SK-N-MC (cell line): Measurements from ENCODE around the gene FMO1.

ENCODE experiments used
- DNase-seq: peaks from one replicate; pipeline ENCODE4 v3.0.0-alpha.2; 2011; ENCODE audit warnings: low read depth, low spot score
- H3K27ac ChIP-seq: fragments of 200-600 bp; sonication (generic); 2 replicates; pipeline ENCODE4 v1.5.1; 2016; ENCODE audit warnings: mixed run types
- H3K36me3 ChIP-seq: fragments of 200-600 bp; sonication (generic); 2 replicates; pipeline ENCODE4 v1.6.1; 2017; ENCODE audit warnings: antibody characterized with exemption, low read length, mixed read lengths; ENCODE audit not compliant: insufficient read depth
- H3K4me3 ChIP-seq: fragments of 200-600 bp; sonication (generic); 2 replicates; pipeline ENCODE4 v1.5.1; 2016
- H3K9ac ChIP-seq: fragments of 200-600 bp; sonication (generic); 2 replicates; pipeline ENCODE4 v1.8.0; 2017; ENCODE audit warnings: mixed run types, mixed read lengths; ENCODE audit not compliant: insufficient read length
- H3K9me3 ChIP-seq: fragments of 200-600 bp; sonication (generic); 2 replicates; pipeline ENCODE4 v1.6.1; 2017; ENCODE audit warnings: low read depth, mild to moderate bottlenecking, antibody characterized with exemption, low read length, moderate library complexity, mixed read lengths
- EZH2 ChIP-seq: fragments of 200-600 bp; sonication (generic); IDR thresholded peaks from one replicate; pipeline ENCODE4 v1.6.1; 2017; ENCODE audit warnings: antibody characterized with exemption
- FOXP2 ChIP-seq: optimal IDR thresholded peaks from 2 replicates; pipeline ENCODE3; 2011; ENCODE audit warnings: mild to moderate bottlenecking, moderate library complexity; ENCODE audit not compliant: insufficient read depth; ENCODE audit errors: extremely low read length, control extremely low read depth
- POLR2AphosphoS5 ChIP-seq: IDR thresholded peaks from 2 replicates; pipeline ENCODE4 v1.6.1; 2012; ENCODE audit warnings: mild to moderate bottlenecking, low read depth, low read length, borderline replicate concordance

Gene FMO1

GRCh38 chr1:171300401-171300800 lies 52.1 kb downstream of the FMO1 start:
- no peaks in the 10 kb centered on the region for H3K36me3 ChIP-seq
- H3K27ac ChIP-seq: no peak overlapping the region
- TF ChIP-seq POLR2AphosphoS5: no peak
- no peak for TF ChIP-seq EZH2
- no peak for TF ChIP-seq FOXP2
- H3K9me3 ChIP-seq: no peaks in the 10 kb centered on the region
- no peak overlapping the region for H3K4me3 ChIP-seq
- no peak overlapping the region for H3K9ac ChIP-seq
- no peak for DNase-seq

- DNase-seq: no peak
- no peak overlapping the region for H3K27ac ChIP-seq
- H3K36me3 ChIP-seq: no peaks in the 10 kb centered on the region
- no peak overlapping the region for H3K4me3 ChIP-seq
- no peaks in the 10 kb centered on the region for H3K9me3 ChIP-seq
- TF ChIP-seq EZH2: no peak
- TF ChIP-seq POLR2AphosphoS5: no peak
- no peak for TF ChIP-seq FOXP2
- no peak overlapping the region for H3K9ac ChIP-seq
Observed at GRCh38 chr1:171310661-171311087, 62.4 kb downstream of the FMO1 start.

DNA sequence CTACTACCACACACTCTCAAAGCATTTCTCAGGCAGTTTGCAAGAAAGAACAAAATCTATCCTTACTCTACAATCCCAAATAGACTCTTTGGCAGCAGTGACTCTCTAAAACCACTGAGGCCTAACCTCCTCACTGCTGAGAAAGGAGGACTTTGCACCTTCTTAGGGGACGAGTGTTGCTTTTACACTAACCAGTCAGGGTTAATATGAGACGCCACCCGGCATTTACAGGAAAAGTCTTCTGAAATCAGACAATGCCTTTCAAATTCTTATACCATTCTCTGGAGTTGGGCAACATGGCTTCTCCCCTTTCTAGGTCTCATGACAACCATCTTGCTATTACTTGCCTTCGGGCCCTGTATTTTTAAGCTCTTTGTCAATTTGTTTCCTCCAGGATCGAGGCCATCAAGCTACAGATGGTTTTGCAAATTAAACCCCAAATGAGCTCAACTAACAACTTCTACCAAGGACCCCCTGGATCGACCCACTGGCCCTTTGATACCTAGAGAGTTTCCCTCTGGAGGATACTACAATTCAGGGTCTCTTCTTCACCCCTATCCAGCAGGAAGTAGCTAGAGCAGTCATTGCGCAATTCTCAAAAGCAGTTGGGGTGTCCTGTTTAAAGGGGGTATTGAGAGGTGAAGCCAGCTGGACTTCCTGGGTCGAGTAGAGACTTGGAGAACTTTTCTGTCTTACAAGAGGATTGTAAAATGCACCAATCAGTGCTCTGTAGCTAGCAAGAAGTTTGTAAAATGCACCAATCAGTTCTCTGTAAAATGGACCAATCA lies 63.7 kb downstream of the FMO1 start:
- no peak overlapping the region for H3K9ac ChIP-seq
- no peak for TF ChIP-seq EZH2
- TF ChIP-seq FOXP2: no peak
- TF ChIP-seq POLR2AphosphoS5: no peak
- H3K9me3 ChIP-seq: no peaks in the 10 kb centered on the region
- no peak for DNase-seq
- H3K4me3 ChIP-seq: no peak overlapping the region
- no peak overlapping the region for H3K27ac ChIP-seq
- no peaks in the 10 kb centered on the region for H3K36me3 ChIP-seq

- Histone ChIP-seq H3K9me3 (no peaks in the 10 kb centered on the region), H3K36me3 (no peaks in the 10 kb centered on the region), H3K4me3 (peak overlapping the region; percentile 63), H3K27ac (peak overlapping the region; percentile 57; the same call in 1 of the 2 replicates), H3K9ac (peak overlapping the region; percentile 46)
- no peak for DNase-seq
- TF ChIP-seq EZH2 (no peak), FOXP2 (no peak), POLR2AphosphoS5 (no peak)
Observed at GRCh38 chr1:171313319-171313834, 65.1 kb downstream of the FMO1 start.

GRCh38 chr1:171313835-171314320 lies 65.6 kb downstream of the FMO1 start, which contains the start of gene FMO4:
TSS of gene FMO4 (plus strand) at chr1:171314183. CDS start at chr1:171319826, 5,643 bp downstream.
- H3K9ac ChIP-seq: peak within 1 kb of the TSS; percentile 76
- TF ChIP-seq POLR2AphosphoS5 (no peak; the same call in 1 of the 2 replicates), FOXP2 (no peak), EZH2 (no peak)

DNA sequence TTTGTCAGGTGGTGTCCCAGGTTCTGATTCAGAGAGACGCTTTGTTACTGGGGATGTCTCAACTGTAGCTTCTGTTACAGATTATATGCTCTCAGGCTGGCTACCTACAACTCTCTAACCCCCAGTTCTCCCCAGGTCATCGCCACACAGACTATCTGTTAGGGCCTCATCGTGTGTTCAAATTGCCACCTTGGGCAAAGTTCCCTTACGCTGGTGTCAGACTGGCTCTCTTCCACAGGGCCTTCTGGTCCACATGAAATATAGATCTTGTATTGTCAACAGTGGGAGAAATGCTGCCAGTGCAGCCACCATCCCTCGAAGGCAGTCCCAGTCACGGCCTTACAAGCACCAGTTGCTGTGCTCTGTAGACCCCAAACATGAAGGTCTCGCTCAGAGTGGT lies 81.0 kb downstream of the FMO1 start:
- Histone ChIP-seq H3K9ac (no peak overlapping the region), H3K27ac (no peak overlapping the region), H3K9me3 (no peaks in the 10 kb centered on the region), H3K4me3 (no peak overlapping the region), H3K36me3 (no peaks in the 10 kb centered on the region)
- DNase-seq: no peak
- no peak for TF ChIP-seq FOXP2
- TF ChIP-seq EZH2: no peak

More at GRCh38 chr1:171313835-171314320, 65.6 kb downstream of the FMO1 start, which contains the start of gene FMO4:
- DNase-seq: peak; percentile 98
- Histone ChIP-seq H3K36me3 (no peaks in the 10 kb centered on the region), H3K4me3 (peak within 1 kb of the TSS; percentile 73), H3K27ac (peak within 1 kb of the TSS; percentile 57; the same call in 1 of the 2 replicates), H3K9me3 (no peaks in the 10 kb centered on the region)

GRCh38 chr1:171334024-171334640 lies 85.8 kb downstream of the FMO1 start:
- H3K27ac ChIP-seq: no peak overlapping the region
- TF ChIP-seq POLR2AphosphoS5 (no peak), EZH2 (no peak), FOXP2 (no peak)
- H3K36me3 ChIP-seq: no peaks in the 10 kb centered on the region
- H3K9me3 ChIP-seq: no peaks in the 10 kb centered on the region
- H3K4me3 ChIP-seq: no peak overlapping the region
- H3K9ac ChIP-seq: no peak overlapping the region
- no peak for DNase-seq
